WERI-Rb-1 (cell line): ENCODE measurements around the gene PPP1R2.
A peak's percentile ranks its signal among the peaks of the same experiment; 100 is the strongest.

Source experiments
- DNase-seq: peaks from one replicate; pipeline ENCODE4 v3.0.0-alpha.2; 2020
- H3K27ac ChIP-seq: fragments of 250-450 bp; sonication (Bioruptor Pico); 2 replicates; pipeline ENCODE4 v1.5.1; 2020; ENCODE audit warnings: mild to moderate bottlenecking, moderate library complexity
- H3K27me3 ChIP-seq: fragments of 250-450 bp; sonication (Bioruptor Pico); 2 replicates; pipeline ENCODE4 v1.5.1; 2021; ENCODE audit warnings: mild to moderate bottlenecking, low read depth, moderate library complexity; ENCODE audit not compliant: insufficient read depth, severe bottlenecking
- H3K36me3 ChIP-seq: fragments of 250-450 bp; sonication (Bioruptor Pico); 2 replicates; pipeline ENCODE4 v1.5.1; 2020; ENCODE audit warnings: mild to moderate bottlenecking, moderate library complexity
- H3K4me3 ChIP-seq: 2 replicates; pipeline ENCODE4 v1.5.1; 2011; ENCODE audit warnings: low read depth, mild to moderate bottlenecking, control low read depth, low read length
- H3K9me3 ChIP-seq: fragments of 250-450 bp; sonication (Bioruptor Pico); 2 replicates; pipeline ENCODE4 v1.5.1; 2021; ENCODE audit warnings: mild to moderate bottlenecking, moderate library complexity; ENCODE audit not compliant: severe bottlenecking
- TF ChIP-seq, protein P1 (sequence below): IDR thresholded peaks from 2 replicates; pipeline ENCODE4 v1.5.1; 2011; ENCODE audit warnings: low read depth, mild to moderate bottlenecking, control low read depth, inconsistent platforms, low read length

The PPP1R2 gene

DNA sequence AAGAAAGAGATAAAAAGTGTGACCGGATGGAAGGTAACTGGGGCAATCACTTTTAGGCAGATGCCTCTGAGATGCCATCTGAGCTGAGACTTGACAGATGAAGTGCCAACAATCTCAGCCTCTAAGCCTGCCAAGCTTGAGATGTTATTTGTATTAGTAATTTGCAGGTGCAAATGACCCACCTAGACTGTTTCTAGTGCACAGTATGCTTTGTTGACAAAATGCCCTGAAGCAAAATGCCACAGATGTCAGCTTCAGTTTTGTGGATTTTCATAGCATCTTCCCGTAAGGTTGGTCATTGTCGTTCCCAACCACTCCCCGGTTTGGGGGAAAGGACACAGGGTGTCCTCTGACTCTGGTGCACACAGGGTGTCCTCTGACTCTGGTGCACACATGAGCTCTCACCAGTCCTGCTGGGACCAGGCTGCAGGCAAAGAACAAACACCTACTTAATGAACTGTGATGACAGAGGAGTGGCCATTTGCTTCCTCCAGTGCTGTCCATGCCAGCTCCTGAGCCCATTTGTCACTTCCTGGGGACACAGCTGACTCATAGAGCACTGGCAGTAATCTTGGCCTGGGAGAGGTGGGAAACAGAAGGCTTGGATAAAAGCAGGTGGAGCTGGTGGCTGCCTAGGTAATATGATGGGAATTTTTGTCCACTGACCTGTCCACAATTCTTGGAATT is 16.7 kb upstream of the PPP1R2 start:
- Histone ChIP-seq H3K36me3 (no peaks in the 10 kb centered on the region), H3K4me3 (no peak overlapping the region), H3K27ac (no peak overlapping the region), H3K27me3 (no peaks in the 10 kb centered on the region), H3K9me3 (no peaks in the 10 kb centered on the region)
- no peak for DNase-seq
- TF ChIP-seq, protein P1, sequence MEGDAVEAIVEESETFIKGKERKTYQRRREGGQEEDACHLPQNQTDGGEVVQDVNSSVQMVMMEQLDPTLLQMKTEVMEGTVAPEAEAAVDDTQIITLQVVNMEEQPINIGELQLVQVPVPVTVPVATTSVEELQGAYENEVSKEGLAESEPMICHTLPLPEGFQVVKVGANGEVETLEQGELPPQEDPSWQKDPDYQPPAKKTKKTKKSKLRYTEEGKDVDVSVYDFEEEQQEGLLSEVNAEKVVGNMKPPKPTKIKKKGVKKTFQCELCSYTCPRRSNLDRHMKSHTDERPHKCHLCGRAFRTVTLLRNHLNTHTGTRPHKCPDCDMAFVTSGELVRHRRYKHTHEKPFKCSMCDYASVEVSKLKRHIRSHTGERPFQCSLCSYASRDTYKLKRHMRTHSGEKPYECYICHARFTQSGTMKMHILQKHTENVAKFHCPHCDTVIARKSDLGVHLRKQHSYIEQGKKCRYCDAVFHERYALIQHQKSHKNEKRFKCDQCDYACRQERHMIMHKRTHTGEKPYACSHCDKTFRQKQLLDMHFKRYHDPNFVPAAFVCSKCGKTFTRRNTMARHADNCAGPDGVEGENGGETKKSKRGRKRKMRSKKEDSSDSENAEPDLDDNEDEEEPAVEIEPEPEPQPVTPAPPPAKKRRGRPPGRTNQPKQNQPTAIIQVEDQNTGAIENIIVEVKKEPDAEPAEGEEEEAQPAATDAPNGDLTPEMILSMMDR: no peak

DNA sequence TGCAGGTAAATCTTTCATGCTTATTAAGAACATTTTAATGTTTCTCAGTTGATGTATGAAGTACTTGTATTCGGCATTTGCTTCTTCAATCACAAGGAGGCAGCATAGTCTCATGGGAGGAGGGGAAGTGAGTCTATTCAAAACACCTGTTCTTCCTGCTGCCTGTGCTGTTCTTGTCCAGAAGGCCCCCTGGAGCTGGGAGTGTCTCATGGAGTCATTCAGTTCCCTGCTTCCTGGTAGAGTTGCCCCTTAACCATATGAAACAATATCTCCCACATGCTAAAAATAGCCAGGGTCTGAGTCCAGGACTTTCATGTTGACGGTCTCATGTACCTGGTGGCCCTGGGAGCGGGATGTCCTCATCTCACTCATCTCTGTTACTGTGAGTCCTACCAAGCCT is 15.5 kb upstream of the PPP1R2 start:
- Histone ChIP-seq H3K4me3 (no peak overlapping the region), H3K9me3 (no peaks in the 10 kb centered on the region), H3K36me3 (no peaks in the 10 kb centered on the region), H3K27ac (no peak overlapping the region), H3K27me3 (no peaks in the 10 kb centered on the region)
- TF ChIP-seq, protein P1: peak; percentile 62
- DNase-seq: peak; percentile 30

GRCh38 chr3:195557322-195557721 is 14.2 kb upstream of the PPP1R2 start:
- TF ChIP-seq, protein P1: no peak
- Histone ChIP-seq H3K27me3 (no peaks in the 10 kb centered on the region), H3K36me3 (no peaks in the 10 kb centered on the region), H3K9me3 (no peaks in the 10 kb centered on the region), H3K27ac (no peak overlapping the region), H3K4me3 (no peak overlapping the region)
- no peak for DNase-seq

DNA sequence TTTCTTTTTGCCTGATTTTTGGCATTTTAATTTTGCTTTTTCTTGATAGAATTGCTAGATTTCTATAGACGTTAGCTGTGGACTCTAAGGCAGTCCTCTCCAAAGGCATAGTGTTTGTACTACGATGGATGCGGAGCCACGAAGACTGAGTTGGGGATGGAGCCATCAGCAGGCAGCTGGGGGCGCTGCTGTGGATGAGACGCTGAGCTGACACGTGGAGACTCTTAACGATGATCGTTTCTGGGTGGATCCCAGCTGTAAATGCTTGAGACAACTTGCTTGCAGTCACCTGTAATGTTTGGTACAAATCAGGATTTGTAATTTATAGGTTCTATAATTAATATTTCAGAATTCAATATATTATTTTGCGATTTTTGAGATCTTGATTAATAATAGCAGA is 13.3 kb upstream of the PPP1R2 start:
- TF ChIP-seq, protein P1: peak; percentile 40
- Histone ChIP-seq H3K4me3 (no peak overlapping the region), H3K27ac (no peak overlapping the region), H3K27me3 (no peaks in the 10 kb centered on the region), H3K36me3 (no peaks in the 10 kb centered on the region), H3K9me3 (no peaks in the 10 kb centered on the region)
- no peak for DNase-seq

GRCh38 chr3:195555110-195555509 is 12.0 kb upstream of the PPP1R2 start:
- H3K36me3 ChIP-seq: no peaks in the 10 kb centered on the region
- DNase-seq: no peak
- H3K27ac ChIP-seq: no peak overlapping the region
- no peaks in the 10 kb centered on the region for H3K9me3 ChIP-seq
- H3K4me3 ChIP-seq: no peak overlapping the region
- TF ChIP-seq, protein P1: no peak
- no peaks in the 10 kb centered on the region for H3K27me3 ChIP-seq

GRCh38 chr3:195554458-195554857 is 11.3 kb upstream of the PPP1R2 start:
- no peaks in the 10 kb centered on the region for H3K36me3 ChIP-seq
- H3K27ac ChIP-seq: no peak overlapping the region
- H3K4me3 ChIP-seq: no peak overlapping the region
- no peak for DNase-seq
- no peaks in the 10 kb centered on the region for H3K9me3 ChIP-seq
- no peaks in the 10 kb centered on the region for H3K27me3 ChIP-seq
- TF ChIP-seq, protein P1: no peak
